SK-N-MC (cell line): ENCODE results near the gene FRMD4A.

ENCODE experiments used
- EZH2 ChIP-seq: fragments of 200-600 bp; sonication (generic); IDR thresholded peaks from one replicate; pipeline ENCODE4 v1.6.1; 2017; ENCODE audit warnings: antibody characterized with exemption
- FOXP2 ChIP-seq: optimal IDR thresholded peaks from 2 replicates; pipeline ENCODE3; 2011; ENCODE audit warnings: mild to moderate bottlenecking, moderate library complexity; ENCODE audit not compliant: insufficient read depth; ENCODE audit errors: extremely low read length, control extremely low read depth
- POLR2AphosphoS5 ChIP-seq: IDR thresholded peaks from 2 replicates; pipeline ENCODE4 v1.6.1; 2012; ENCODE audit warnings: mild to moderate bottlenecking, low read depth, low read length, borderline replicate concordance

GRCh38 chr10:13711291-13711690, 619.4 kb downstream of the FRMD4A start:
- TF ChIP-seq EZH2 (no peak), POLR2AphosphoS5 (no peak), FOXP2 (no peak)
